ENCODE measurements around the gene OLFM1.
"Not testable (repeated sequence)": the region's sequence is repeated elsewhere in the genome, so short reads cannot be mapped to it uniquely, and the experiment has no call there.

OLFM1 gene

DNA sequence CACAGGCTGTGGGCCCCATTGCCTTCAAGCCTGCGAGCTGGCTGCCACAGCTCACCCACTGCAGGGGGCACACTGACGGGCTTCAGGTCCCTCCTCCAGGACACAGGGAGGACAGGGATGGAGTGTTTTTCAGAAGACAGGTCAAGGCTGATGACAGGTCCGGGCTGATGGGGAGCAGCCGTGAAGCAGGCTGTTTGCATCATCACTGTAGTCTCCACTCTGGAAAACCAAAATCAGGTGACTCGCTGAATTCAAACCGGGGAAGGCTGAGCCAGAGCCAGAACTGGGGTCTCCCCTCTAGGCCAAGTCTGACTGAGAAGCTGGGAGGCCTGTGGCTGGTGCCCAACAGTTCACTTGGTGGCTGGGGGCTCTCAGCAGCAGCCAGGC, 48.5 kb downstream of the OLFM1 start:
- no peak for DNase-seq

DNA sequence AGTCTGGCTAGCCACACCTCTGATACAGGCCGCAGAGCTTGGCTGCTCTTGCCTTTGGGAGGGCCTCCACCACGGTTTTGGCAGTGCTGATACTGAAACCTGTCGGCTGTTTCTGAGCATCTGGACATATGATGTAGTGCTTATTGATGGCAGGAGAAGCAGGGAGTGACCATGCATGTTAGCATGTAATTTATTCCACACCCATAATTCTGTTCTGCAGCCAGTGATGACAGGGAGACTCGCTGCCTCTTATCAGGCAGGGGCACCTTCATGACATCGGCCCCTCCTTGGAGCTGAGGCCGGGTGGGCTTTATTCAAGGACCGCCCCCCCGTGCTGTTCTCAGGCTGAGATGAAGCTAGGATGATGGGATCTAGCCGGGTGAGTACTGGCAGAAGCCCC, 49.0 kb downstream of the OLFM1 start:
- no peak for DNase-seq

DNA sequence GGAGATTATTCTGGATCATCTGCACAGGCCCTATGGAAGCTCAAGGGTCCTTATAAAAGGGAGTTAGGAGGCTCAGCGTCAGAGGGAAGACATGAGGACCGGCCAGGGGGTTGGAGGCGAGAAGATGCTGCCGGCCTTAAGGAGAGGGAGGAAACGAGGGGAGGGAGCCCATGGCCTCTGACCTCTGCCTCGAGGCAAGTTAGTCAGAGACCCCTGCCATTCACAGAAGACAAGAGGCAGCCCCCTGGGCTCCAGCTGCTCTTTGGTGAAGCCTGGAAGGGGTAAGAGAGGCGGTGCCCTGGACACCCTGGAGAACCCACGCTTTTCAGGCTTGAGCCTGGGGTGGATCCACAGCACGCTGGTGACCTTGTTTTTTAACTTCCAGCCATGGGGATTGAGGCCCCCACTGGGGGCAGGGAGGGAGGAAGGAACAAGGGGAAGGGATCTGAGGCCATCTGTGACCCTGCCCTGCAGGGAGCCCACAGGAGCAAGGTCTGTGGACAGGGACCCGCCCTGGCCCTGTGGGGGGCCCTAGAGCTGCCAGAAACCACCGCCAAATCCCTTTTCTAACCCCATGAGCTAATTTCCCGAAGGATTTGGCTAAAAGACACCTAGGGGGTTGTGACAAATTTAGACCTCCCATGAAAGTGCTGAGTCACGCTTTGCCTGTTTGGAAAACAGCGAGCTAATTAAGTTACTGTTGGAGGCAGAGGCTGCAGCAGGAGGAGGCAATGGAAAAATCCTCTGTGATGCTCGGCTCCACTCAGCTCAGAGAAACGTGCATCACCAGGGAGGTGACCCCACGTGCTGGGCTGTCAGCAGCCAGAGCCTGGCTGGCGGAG, 49.7 kb downstream of the OLFM1 start:
- no peak for DNase-seq

DNA sequence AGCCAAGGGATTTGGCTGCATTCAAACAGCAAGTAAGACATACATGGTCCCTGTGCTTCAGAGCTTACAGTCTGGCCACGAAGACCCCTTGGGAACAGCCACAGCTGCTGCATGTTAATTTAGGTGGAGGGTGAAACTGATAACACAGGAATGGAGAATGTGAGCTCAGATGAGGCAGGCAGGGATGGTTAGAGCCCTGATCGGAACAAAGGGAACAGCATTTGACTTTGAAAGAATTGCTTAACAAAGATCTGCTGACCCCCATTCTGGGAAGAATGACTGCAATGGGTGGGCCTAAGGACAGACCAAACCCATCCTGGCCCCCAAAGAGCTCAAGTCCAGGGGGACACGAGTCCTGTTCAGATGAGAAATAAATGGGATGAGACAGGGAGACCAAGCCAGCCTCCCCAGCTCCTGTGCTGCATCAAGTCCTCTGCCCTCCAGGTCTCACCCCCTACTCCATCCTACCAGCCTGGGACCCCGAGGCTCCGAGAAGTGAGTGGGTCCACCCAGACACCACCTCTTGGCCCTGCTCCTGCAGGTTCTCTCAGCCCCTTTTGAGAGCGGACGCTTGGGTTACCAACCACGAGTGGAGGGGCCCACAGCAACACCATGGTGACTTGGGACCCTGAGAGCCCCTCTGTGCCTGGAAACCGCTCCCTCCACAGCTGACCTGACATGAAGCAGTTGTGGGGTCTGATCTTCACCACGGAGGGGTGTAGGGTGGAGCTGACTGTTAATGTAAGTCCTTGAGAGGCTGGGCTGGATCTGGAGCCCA, 50.8 kb downstream of the OLFM1 start:
- no peak for DNase-seq

DNA sequence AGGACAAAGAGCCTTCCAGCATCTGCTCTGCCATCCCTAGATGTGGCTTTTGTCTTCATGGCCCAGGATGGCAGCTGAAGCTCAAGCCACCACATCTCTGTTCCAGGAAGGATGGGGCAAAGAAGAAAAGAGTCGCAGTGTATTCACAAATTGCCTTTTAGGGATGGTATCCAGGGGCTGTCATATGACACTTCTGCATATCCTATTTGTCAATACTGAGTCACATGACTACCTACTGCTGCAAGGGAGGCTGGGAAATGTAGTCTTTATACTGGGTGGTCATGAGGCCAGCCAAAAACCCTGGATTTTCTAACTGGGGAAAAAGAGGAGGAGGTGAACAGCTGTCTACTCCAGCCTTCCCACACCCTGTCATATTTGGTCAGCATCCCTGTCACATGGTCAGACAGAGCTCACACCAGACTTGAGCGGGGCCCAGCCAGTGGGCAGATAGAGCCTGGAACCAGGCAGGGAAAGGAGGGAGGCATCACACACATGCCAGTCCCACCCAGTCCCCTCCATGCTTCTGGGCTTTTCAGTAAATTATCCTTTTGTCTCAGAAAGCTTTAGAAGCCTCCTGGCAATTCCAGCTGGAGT, 52.0 kb downstream of the OLFM1 start:
- no peak for DNase-seq

DNA sequence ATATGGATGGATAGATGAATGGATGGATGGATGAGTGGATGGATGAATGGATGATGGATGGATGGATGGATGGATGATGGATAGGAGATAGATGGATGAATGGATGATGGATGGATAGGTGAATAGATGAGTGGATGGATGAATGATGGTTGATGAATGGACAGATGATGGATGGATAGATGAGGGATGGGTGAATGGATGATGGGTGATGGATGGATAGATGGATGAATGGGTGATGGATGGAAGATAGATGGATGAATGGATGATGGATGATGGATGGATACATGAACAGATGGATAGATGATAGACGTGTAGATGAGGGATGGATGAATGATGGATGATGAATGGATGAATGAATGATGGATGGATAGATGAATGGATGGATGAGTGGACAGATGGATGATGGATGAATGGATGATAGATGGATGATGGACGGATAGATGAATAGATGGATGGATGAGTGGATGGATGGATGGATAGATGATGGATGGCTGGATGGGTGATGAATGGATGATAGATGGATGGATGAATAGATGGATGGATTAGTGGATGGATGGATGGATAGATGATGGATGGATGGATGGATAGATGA, 53.8 kb downstream of the OLFM1 start:
- DNase-seq, result no peak

DNA sequence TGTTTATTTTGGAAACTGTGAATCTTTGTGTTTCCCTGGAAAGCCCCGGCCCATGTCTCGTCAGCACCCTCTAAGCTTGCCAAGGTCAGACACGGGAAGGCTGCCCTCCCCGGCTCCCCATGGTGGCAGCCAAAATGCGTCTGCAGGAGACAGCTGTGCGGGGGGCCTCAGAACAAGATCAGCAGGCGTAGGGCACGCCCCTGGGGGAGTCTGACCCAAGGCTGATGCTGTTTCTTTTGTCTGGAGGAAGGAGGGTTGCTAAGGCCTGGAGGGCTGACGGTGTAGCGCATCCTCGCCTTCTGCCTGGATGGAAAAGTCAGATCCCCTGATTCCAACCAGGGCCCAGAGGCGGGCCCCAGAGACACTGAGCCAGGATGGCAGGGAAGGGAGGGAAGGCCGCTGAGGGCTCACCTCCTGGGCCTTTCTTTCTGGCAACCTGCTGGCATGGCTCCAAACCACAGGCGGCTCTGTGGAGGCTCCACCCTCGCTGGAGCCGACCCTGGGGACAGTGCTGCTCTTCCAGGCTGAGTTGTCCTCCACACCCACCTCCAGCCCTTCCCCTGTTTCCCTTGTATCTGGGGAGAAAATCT, 57.2 kb downstream of the OLFM1 start:
- DNase-seq, result peak in 1 of 2 experiments; percentile 25

DNA sequence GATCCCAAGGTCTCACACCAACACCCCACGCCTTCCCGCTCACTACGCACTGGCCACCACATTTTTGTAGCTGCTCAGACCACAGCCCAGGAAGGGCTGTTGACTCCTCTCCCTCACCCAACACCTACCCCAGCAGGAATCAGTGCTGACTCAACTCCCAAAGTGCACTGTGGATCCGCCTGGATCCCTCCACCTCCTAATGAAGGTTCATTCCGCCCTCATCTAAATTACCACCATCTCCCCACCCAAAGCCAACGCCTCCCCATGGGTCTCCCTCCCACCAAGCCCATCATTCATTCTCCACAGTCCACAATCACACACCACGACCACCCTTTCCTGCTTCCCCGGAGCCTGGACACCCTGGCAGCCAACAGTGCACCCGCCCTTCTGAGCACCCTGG, 57.8 kb downstream of the OLFM1 start:
- DNase-seq, result no peak

DNA sequence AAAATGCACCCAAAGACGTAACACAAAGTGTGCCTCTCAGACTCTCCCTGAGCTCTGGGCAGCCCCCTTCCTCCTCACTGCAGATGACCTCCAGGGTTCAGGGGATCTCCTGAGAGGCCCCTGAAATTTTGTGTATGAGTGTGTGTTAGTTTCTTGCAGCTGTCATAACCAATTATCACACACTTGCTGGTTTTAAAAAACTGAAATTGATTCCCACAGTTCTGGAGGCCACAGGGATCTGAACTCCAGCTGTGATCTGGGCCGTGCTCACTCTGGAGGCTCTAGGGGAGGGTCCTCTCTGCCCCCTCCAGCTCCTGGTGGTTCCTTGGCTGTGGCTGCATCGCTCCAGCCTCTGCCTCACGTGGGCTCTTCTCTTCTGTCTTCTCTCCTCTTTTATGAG, 58.8 kb downstream of the OLFM1 start:
- DNase-seq, result no peak

DNA sequence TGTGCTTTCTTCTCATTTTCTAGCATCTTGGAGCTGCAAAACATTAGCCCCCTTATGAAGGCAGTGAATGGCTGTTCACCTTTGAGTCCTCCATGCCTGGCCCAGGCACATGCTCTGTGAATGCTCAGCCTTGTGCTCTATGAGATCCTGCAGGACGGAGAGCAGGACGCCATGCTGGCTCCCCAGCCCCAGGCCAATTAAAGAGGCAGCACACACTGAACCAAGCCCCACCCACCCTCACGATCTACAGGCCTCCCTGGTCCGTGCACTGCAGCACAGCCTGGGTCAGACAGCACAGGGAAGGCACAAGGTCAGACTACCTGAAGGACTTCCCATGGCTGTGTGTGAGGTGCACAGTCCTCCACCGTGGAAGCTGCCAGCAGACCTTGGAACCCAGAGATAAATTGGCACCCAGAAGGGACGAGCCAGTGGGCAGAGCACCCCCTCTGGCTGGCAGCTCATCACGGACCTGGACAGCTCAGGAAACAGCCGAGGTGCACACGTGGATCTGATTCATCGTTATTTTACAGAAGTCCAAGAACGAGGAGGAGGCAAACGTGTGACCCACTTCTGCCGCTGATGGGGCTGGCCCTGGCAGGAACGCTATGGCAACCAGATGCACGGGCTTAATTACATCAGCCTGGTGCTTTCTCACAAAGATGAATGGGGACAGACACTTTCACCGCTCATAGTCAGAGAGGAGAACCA, 59.5 kb downstream of the OLFM1 start:
- no peak for DNase-seq

DNA sequence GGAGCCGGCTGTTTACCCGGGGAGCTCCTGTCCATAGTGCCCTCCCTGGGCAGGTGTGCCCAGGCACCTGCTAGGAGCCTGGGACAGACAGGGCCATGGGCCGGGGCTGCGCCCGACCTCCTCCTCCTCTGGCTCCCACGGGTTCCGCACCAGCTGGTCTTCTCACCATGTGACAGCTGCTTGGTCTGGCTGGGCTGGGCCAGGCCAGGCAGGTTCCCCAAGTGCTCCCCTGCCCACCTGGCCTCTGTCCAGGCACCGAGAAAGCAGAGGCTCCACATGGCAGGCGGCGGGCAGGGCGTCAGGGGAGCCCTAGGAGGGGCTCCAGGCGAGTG, 60.0 kb downstream of the OLFM1 start:
- no peak for DNase-seq

DNA sequence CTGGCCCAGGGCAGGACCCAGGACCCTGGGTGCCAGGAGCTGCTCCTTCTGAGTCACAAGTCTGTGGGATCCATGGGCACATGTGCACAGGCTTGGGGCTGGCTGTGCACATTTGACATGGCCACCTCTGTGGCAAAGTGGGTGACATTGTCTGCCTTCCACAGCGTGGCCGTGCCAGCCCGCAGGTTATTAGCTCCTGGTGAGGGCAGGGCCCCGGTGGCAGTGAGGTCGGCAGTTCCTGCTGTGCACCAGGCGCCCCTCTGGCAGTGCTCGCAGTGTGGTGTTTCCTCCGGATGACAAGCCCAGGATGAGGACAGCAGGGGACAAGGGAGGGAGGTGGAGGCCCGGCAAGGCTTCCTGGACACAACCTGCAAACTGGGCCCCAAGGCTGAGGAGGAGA, 60.5 kb downstream of the OLFM1 start:
- DNase-seq, result no peak

DNA sequence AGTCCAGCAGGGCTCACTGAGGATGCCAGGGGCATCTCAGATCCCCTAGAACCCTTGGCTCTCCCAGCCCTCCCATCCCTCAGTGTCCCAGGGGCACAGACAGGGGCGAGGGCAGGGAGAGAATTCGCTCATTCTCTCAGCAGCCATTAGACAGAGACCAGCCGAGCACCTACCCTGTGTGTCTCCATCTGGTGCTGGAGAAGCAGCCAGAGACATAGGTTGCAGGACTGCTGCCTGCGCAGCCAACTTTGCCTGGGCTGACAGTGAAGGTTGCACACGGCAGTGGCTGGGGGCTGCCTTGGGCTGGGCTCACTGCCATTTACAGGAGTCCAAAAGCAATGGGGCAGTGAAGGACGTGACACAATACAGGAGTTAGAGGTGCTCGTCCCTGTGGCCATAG, 60.9 kb downstream of the OLFM1 start:
- DNase-seq, result no peak

DNA sequence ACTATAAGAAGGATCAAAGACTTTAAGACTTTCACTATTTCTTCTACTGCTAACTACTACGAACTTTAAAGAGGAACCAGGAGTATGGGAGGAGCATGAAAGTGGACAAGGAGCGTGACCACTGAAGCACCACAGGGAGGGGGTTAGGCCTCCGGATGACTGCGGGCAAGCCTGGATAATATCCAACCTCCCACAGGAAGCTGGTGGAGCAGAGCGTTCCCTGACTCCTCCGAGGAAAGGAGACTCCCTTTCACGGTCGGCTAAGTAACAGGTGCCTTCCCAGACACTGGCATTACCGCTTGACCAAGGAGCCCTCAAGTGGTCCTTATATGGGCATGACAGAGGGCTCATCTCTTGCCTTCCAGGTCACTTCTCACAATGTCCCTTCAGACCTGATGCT, 62.4 kb downstream of the OLFM1 start:
- DNase-seq, result not testable (repeated sequence)

DNA sequence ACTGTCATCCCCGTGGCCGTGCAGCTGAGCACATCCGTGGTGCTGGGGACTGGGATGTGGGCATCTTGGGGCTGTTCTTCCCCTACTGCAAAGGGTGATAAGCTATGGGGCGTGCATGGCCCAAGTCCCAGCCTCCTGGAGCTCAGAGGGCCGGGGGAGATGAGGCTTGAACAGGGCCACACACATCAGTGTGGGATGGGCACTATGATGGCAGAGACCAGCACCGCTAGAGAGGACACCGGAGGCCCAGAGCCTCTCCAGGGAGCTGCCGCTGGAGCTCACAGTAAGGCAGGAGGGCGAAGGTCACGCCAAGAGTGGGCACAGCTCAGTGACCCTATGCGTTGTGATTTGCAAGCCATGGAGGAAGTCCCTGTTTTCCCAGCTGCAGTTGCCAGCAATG, 63.5 kb downstream of the OLFM1 start:
- DNase-seq, result no peak

DNA sequence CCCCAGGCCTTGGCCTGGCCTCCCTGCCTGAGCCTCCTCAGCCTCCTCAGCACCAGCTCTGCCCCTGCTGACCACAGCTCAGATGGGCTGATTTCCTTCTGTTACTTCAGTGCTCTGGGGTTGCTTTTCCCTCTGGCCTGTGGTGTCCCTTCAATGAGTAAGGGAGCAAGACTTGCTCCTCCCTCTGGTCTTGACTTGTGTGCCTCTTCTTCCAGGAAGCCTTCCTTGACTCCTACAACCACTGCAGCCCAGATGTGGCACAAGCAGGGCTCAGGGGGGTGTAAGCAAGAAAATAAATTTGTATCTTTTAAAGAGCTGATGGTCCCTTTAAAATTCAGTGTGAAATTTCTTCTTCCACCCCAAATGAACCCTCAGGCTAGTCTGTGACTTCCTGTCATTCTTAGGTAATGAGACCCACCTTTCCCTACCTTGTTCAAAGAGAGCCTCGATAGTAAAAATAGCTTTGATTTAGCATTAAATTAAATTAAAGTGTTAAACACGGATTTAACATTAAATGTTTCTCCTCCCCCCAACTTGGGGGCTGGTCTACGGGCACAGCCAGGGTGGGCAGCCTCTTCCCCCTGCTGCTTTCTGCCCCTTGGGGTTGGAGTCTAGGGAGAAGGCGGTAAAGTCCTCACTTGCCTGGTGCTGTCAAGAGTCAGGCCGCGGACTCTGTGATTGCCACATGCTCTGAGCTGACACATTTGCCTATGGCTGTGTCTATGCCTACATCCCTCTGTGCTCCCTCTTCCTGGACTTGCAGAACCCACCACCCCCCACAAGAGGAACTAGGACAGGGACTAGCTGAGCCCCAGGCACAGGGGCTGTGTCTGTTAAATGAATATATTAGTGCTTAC, 64.5 kb downstream of the OLFM1 start:
- no peak for DNase-seq

DNA sequence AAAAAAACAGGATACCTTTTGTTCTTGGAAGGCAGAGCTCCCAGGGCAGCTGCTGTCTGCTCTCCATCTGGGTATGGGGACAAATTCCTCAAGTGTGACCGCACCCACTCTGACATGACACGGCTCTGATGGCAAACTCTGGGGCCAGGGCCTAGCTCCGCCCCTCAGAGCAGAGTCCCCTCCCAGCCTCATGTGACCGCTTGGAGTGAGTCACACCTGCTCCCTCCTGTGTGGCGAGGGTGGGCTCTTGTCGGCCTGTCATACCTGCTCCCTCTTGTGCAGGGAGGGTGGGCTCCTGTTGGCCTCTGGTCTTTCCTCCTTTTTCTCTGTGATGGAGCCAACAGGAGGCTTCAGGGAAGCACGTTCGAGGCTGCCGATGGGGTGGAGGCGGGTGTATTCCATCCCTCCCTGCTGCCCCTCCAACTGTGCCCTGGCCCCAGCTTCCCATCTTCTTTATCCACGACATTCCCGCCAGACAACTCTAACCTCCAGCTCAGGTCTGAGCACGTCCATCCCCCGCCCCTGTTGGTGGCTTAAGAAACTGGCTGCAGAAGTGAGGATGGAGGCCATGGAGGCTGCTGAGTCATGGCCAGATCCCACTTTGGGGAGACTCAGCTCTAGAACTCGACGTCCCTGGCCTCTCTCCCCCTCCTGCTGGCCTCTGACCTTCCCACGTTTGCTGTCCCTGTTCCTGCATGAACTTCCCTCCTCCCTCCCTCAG, 65.3 kb downstream of the OLFM1 start:
- no peak for DNase-seq

DNA sequence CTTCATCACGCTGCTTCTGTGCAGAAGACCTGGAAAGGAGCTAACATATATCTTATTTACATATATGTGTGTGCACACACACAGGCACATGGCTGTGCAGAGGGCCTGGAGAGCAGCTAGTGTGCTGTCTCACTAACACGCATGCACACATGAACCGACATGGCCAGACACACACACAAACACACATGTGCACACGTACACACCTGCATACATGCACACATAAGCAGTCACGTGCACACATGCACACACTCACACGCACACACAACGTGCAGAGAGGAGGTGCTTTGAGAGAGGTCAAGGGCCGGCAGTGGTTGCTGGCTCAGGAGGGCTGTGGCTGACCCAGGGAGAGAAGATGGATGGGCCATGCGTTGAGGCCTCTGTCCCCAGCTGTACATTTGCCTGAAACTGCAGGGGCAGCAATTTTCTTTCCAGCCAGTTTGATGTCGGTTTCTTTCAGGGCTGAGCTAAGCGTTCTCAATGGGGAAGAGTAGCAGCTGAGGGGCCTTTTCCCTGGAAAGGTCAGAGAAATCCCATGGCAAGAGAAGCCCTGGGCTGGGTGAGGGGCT, 66.7 kb downstream of the OLFM1 start:
- no peak for DNase-seq

DNA sequence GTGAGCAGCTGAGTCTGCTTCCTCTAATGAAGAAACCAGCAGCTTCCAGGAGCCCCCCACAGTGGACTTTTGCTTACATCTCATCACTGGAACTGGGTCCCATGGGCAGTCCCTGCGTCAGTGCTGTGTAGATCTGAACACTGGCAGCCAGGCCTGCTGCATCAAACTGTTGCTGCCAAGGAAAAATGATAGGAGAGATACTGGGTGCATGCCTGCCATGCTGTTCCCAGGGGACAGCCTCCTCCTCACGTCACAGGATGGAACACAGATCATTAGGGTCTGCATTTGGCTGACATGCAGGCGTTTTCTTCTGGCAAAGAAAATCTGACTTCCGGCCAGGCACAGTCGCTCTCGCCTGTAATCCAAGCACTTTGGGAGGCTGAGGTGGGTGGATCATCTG, 67.9 kb downstream of the OLFM1 start:
- no peak for DNase-seq
